HAP-1 (cell line): ENCODE results near the gene TGFBRAP1.
A peak's percentile ranks its signal among the peaks of the same experiment; 100 is the strongest.

ENCODE experiments used
- DNase-seq, 2 experiments: peaks; one replicate each; pipeline ENCODE4 v3.0.0-alpha.2; 2016 to 2020; ENCODE audit warnings: low spot score in 2 of 2
- H3K27me3 ChIP-seq: fragments of 250-450 bp; sonication (Bioruptor Pico); 2 replicates; pipeline ENCODE4 v1.5.1; 2020; ENCODE audit warnings: low read depth, mild to moderate bottlenecking, moderate library complexity
- H3K36me3 ChIP-seq: fragments of 250-450 bp; sonication (Bioruptor Pico); replicated peaks from 2 replicates; pipeline ENCODE4 v1.5.1; 2020; ENCODE audit warnings: mild to moderate bottlenecking
- H3K4me1 ChIP-seq: fragments of 250-450 bp; sonication (Bioruptor Pico); 2 replicates; pipeline ENCODE4 v1.5.1; 2020; ENCODE audit warnings: mild to moderate bottlenecking
- H3K4me3 ChIP-seq: fragments of 250-450 bp; sonication (Bioruptor Pico); 2 replicates; pipeline ENCODE4 v1.5.1; 2020; ENCODE audit warnings: mild to moderate bottlenecking, moderate library complexity
- H3K9me3 ChIP-seq: fragments of 250-450 bp; sonication (Bioruptor Pico); 2 replicates; pipeline ENCODE4 v1.5.1; 2020; ENCODE audit warnings: mild to moderate bottlenecking, moderate library complexity
- in situ Hi-C: fragments of 300-500 bp; cut with MboI; formaldehyde crosslinking; loops from 3 replicates; pipeline ENCODE4 v1.14.3; 2020; ENCODE audit warnings: low sequenced_read_pairs, inconsistent platforms, mixed read lengths

TGFBRAP1 gene

DNA sequence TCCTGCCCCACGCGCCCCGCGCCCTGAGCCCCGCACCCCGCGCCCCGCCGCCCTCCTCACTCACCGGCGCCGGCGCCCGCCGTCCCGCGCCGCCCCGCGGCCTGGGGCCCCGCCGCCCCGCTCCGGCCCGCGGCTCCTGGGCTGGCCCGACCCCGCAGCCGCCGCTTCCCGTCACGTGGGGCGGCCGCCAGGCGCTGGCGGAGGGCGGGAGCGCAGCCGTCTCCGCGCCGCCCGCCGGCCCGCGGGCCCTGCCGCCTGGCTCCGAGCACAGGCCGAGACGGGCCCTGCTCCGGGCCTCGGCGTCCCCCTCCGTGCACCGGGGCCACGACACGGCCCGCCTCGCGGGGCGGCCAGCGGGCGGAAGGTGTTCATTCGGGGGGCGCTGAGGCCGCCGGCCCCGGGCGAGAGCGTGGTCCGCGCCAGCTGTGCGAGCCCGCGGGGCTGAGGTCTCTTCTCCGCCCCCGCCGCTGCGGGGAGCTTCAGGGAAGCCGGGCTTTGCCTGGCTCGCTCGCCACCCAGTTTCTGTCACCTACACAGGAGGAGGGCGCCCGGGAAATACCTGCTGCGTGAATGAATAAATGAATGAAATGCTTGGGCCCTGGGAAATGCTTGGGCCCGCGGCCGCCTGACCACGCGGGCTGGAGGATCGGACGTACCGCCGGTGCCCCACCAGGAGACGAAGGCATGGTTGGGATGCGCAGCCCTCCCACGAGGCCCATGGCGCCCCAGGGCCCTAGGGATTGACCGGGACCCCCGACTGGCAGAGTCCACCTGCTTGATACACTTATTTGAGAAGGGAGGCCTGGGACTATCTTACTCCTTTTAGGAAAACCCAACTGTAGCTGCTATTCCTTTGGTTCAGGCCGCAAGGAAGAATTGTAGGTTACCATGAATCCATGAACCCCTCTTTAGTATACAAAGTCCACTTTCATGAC is at the start of gene TGFBRAP1:
TGFBRAP1 (minus strand) TSS at position 175 of the 935 bp plus-strand sequence. CDS start 21,434 bp downstream, outside the sequence.
- peak; percentile 20 to 58 for DNase-seq
- Histone ChIP-seq H3K4me1 (peaks cover 20% of the 10 kb centered on the region), H3K36me3 (peaks cover 3% of the 10 kb centered on the region; the same call in 1 of the 2 replicates), H3K9me3 (no peaks in the 10 kb centered on the region), H3K4me3 (peak within 1 kb of the TSS; percentile 43), H3K27me3 (no peaks in the 10 kb centered on the region)
- in situ Hi-C loops, result loop anchor here (25.0 kb wide), 1 partner anchor 468 kb away; the partner anchor contains the start of gene POU3F3

GRCh38 chr2:105378921-105379383 is 49.4 kb upstream of the TGFBRAP1 start:
- in situ Hi-C loops, result no loop called here
- DNase-seq, result no peak
- peaks cover 28% of the 10 kb centered on the region for H3K36me3 ChIP-seq

DNA sequence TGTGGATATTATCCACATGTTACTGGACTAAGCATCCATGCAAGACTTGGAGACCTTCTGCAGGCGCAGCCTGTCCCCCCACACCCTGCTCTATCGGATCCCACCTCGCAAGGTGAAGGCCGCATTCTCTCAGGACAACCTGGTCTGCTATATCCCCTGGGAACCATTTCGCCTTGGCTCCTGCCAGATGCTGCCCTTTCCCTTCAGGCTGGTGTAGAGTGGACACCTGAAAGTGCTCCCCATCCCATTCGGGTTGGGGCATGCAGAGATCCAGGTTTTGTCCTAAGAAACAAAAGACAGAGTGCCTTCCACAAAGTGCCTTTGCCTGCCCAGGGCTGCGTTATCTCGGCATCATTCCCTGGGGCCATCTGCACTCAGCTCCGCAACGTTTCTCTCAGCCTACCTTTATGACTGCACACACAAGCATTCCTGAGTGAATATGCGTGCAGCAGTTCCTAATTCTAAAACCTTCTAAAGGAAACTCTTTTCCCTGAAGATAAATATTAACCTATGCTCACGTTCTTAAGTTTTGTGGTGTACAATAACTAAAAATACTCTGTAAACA is 48.8 kb upstream of the TGFBRAP1 start:
- Histone ChIP-seq H3K4me3 (no peak overlapping the region), H3K36me3 (peaks cover 23% of the 10 kb centered on the region), H3K9me3 (no peaks in the 10 kb centered on the region), H3K4me1 (no peaks in the 10 kb centered on the region), H3K27me3 (no peaks in the 10 kb centered on the region)
- DNase-seq, result no peak
- in situ Hi-C loops, result no loop called here

More at GRCh38 chr2:105378921-105379383, 49.4 kb upstream of the TGFBRAP1 start:
- no peaks in the 10 kb centered on the region for H3K4me1 ChIP-seq
- no peak overlapping the region for H3K4me3 ChIP-seq
- no peaks in the 10 kb centered on the region for H3K9me3 ChIP-seq
- H3K27me3 ChIP-seq, result no peaks in the 10 kb centered on the region

- in situ Hi-C loops, result no loop called here
- H3K36me3 ChIP-seq, result peaks cover 19% of the 10 kb centered on the region
- H3K27me3 ChIP-seq, result no peaks in the 10 kb centered on the region
- H3K4me1 ChIP-seq, result no peaks in the 10 kb centered on the region
- no peaks in the 10 kb centered on the region for H3K9me3 ChIP-seq
- H3K4me3 ChIP-seq, result no peak overlapping the region
- no peak for DNase-seq
These were observed 48.3 kb upstream of the TGFBRAP1 start for GRCh38 chr2:105377871-105378270.

- no peaks in the 10 kb centered on the region for H3K9me3 ChIP-seq
- H3K4me1 ChIP-seq, result no peaks in the 10 kb centered on the region
- in situ Hi-C loops, result no loop called here
- no peak overlapping the region for H3K4me3 ChIP-seq
- no peak for DNase-seq
- H3K36me3 ChIP-seq, result peaks cover 13% of the 10 kb centered on the region
- H3K27me3 ChIP-seq, result no peaks in the 10 kb centered on the region
These were observed 47.3 kb upstream of the TGFBRAP1 start for GRCh38 chr2:105376789-105377240.

- DNase-seq, result no peak
- Histone ChIP-seq H3K27me3 (no peaks in the 10 kb centered on the region), H3K4me3 (no peak overlapping the region), H3K4me1 (no peaks in the 10 kb centered on the region), H3K36me3 (peaks cover 12% of the 10 kb centered on the region), H3K9me3 (no peaks in the 10 kb centered on the region)
- in situ Hi-C loops, result no loop called here
These were observed 46.5 kb upstream of the TGFBRAP1 start for GRCh38 chr2:105376010-105376409.

GRCh38 chr2:105375001-105375561 is 45.5 kb upstream of the TGFBRAP1 start:
- Histone ChIP-seq H3K9me3 (no peaks in the 10 kb centered on the region), H3K36me3 (peaks cover 12% of the 10 kb centered on the region), H3K4me1 (no peaks in the 10 kb centered on the region), H3K4me3 (no peak overlapping the region), H3K27me3 (no peaks in the 10 kb centered on the region)
- in situ Hi-C loops, result no loop called here
- DNase-seq, result no peak

- no peak for DNase-seq
- no peaks in the 10 kb centered on the region for H3K4me1 ChIP-seq
- in situ Hi-C loops, result loop anchor here (25.0 kb wide), 1 partner anchor 1163 kb away; no protein-coding TSS in a partner anchor
- H3K27me3 ChIP-seq, result no peaks in the 10 kb centered on the region
- H3K4me3 ChIP-seq, result no peak overlapping the region
- H3K36me3 ChIP-seq, result peaks cover 13% of the 10 kb centered on the region
- no peaks in the 10 kb centered on the region for H3K9me3 ChIP-seq
These were observed 44.4 kb upstream of the TGFBRAP1 start for GRCh38 chr2:105373895-105374401.

DNA sequence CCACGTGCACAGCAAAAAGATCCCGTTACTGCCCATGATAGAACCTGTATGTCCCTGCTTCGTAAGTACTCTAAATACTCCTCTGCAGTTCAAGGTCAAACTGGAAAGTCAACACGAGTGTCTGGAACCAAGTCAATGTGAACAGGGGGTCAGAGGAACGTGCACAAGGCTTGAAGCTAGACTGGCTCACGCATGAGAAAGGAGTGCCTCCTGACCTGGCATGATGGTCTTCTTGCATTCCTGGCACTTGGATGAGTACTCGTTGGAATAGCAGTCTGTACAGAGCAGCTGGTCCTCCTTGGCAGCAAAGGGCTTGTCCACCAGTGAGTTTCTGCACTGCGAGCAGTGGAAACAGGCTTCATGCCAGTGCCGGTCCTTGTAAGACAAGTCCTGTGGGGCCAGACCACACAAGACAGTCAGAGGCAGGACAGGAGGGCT is 43.8 kb upstream of the TGFBRAP1 start:
- no peak for DNase-seq
- no peaks in the 10 kb centered on the region for H3K4me1 ChIP-seq
- no peak overlapping the region for H3K4me3 ChIP-seq
- no peaks in the 10 kb centered on the region for H3K9me3 ChIP-seq
- in situ Hi-C loops, result loop anchor here (25.0 kb wide), 1 partner anchor 1164 kb away; no protein-coding TSS in a partner anchor
- no peaks in the 10 kb centered on the region for H3K27me3 ChIP-seq
- peaks cover 17% of the 10 kb centered on the region for H3K36me3 ChIP-seq

GRCh38 chr2:105371810-105372209 is 42.3 kb upstream of the TGFBRAP1 start:
- Histone ChIP-seq H3K36me3 (peaks cover 20% of the 10 kb centered on the region), H3K4me1 (no peaks in the 10 kb centered on the region), H3K4me3 (no peak overlapping the region), H3K27me3 (no peaks in the 10 kb centered on the region), H3K9me3 (no peaks in the 10 kb centered on the region)
- DNase-seq, result no peak
- in situ Hi-C loops, result loop anchor here (25.0 kb wide), 1 partner anchor 1165 kb away; no protein-coding TSS in a partner anchor

DNA sequence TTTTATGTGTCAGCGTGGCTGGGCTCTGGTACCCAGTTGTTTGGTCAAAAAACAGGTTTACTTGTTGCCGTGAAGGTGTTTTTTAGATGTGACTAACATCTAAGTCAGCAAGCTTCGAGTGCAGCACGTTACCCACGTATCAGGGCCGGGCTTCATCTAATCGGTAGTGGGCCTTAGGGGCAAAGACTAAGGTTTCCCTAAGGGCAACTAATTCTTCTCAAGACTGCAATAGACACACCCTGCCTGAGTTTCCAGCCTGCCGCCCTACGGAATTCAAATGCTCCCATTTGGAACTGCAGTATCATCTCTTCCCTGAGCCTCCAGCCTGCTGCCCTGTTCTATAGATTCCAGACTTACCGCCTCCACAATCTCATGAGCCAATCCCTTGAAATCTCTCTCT is 41.6 kb upstream of the TGFBRAP1 start:
- no peaks in the 10 kb centered on the region for H3K27me3 ChIP-seq
- H3K4me1 ChIP-seq, result no peaks in the 10 kb centered on the region
- peaks cover 18% of the 10 kb centered on the region for H3K36me3 ChIP-seq
- in situ Hi-C loops, result loop anchor here (25.0 kb wide), 1 partner anchor 1166 kb away; no protein-coding TSS in a partner anchor
- DNase-seq, result no peak
- no peaks in the 10 kb centered on the region for H3K9me3 ChIP-seq
- no peak overlapping the region for H3K4me3 ChIP-seq

GRCh38 chr2:105369777-105370690 is 40.5 kb upstream of the TGFBRAP1 start:
- no peak overlapping the region for H3K4me3 ChIP-seq
- peak; percentile 77 to 92 for DNase-seq
- in situ Hi-C loops, result loop anchor here (5.0 to 25.0 kb wide), 2 partner anchors 147 to 1167 kb away; no protein-coding TSS in a partner anchor
- peaks cover 20% of the 10 kb centered on the region for H3K36me3 ChIP-seq
- no peaks in the 10 kb centered on the region for H3K9me3 ChIP-seq
- no peaks in the 10 kb centered on the region for H3K4me1 ChIP-seq
- no peaks in the 10 kb centered on the region for H3K27me3 ChIP-seq
